HepG2 (cell line): Measurements from ENCODE around the gene UBXN6. TPM values are rescaled to one million over a fixed set of nuclear protein-coding genes. Genes with fewer than 3 reads are reported as not detected.

Source experiments
- AFF4 ChIP-seq: sonication (generic); formaldehyde crosslinking; IDR thresholded peaks from 2 replicates; pipeline ENCODE4 v1.4.0; 2020; ENCODE audit warnings: missing genetic modification reagents
- ATF7 ChIP-seq, 2 experiments: fragments of 450-650 bp in 1 of 2; sonication (generic) in 1 of 2; formaldehyde crosslinking in 1 of 2; IDR thresholded peaks; 2 replicates each; pipeline versions ENCODE4 v1.4.0 to v1.6.1; 2016 to 2020; ENCODE audit warnings: antibody characterized with exemption in 1 of 2, mild to moderate bottlenecking in 1 of 2, missing genetic modification reagents in 1 of 2
- DPF2 ChIP-seq: sonication (generic); formaldehyde crosslinking; IDR thresholded peaks from 2 replicates; pipeline ENCODE4 v1.4.0; 2020; ENCODE audit warnings: mild to moderate bottlenecking, low read depth, missing genetic modification reagents, borderline replicate concordance
- E2F1 ChIP-seq: sonication (generic); formaldehyde crosslinking; IDR thresholded peaks from 2 replicates; pipeline ENCODE4 v1.5.0; 2020; ENCODE audit warnings: missing genetic modification reagents
- GTF3A ChIP-seq: sonication (generic); formaldehyde crosslinking; conservative IDR thresholded peaks from 2 replicates; pipeline ENCODE4 v1.4.0; 2020; ENCODE audit warnings: mild to moderate bottlenecking, missing genetic modification reagents
- ISX ChIP-seq: sonication (generic); formaldehyde crosslinking; conservative IDR thresholded peaks from 2 replicates; pipeline ENCODE4 v1.5.0; 2020; ENCODE audit warnings: missing genetic modification reagents
- JARID2 ChIP-seq: sonication (generic); formaldehyde crosslinking; IDR thresholded peaks from 2 replicates; pipeline ENCODE4 v1.8.1; 2023; ENCODE audit warnings: missing genetic modification reagents, inconsistent platforms; ENCODE audit not compliant: insufficient replicate concordance
- JUN ChIP-seq: sonication (generic); formaldehyde crosslinking; IDR thresholded peaks from 2 replicates; pipeline ENCODE4 v1.4.0; 2020; ENCODE audit warnings: mild to moderate bottlenecking, missing genetic modification reagents
- REXO4 ChIP-seq: sonication (generic); formaldehyde crosslinking; IDR thresholded peaks from 2 replicates; pipeline ENCODE4 v1.8.0; 2022; ENCODE audit warnings: missing genetic modification reagents, mild to moderate bottlenecking, borderline replicate concordance
- RXRA ChIP-seq: sonication (generic); formaldehyde crosslinking; IDR thresholded peaks from 2 replicates; pipeline ENCODE4 v1.5.1; 2020; ENCODE audit warnings: missing genetic modification reagents
- SP2 ChIP-seq: sonication (generic); formaldehyde crosslinking; IDR thresholded peaks from 2 replicates; pipeline ENCODE4 v1.5.1; 2020; ENCODE audit warnings: mild to moderate bottlenecking, missing genetic modification reagents
- SP5 ChIP-seq: IDR thresholded peaks from 2 replicates; pipeline ENCODE4 v1.6.1; 2016; ENCODE audit warnings: low read depth, borderline replicate concordance
- SSRP1 ChIP-seq: IDR thresholded peaks from 2 replicates; pipeline ENCODE4 v1.6.1; 2016; ENCODE audit warnings: control low read depth
- TEAD2 ChIP-seq: sonication (generic); formaldehyde crosslinking; IDR thresholded peaks from 2 replicates; pipeline ENCODE4 v1.9.0; 2021; ENCODE audit warnings: missing genetic modification reagents
- THAP7 ChIP-seq: sonication (generic); formaldehyde crosslinking; IDR thresholded peaks from 2 replicates; pipeline ENCODE4 v1.8.1; 2023; ENCODE audit warnings: mild to moderate bottlenecking, missing genetic modification reagents
- YEATS2 ChIP-seq: sonication (generic); formaldehyde crosslinking; IDR thresholded peaks from 2 replicates; pipeline ENCODE4 v1.4.0; 2020; ENCODE audit warnings: missing genetic modification reagents, borderline replicate concordance
- ZBTB20 ChIP-seq: sonication (generic); formaldehyde crosslinking; IDR thresholded peaks from 2 replicates; pipeline ENCODE4 v1.8.1; 2023; ENCODE audit warnings: missing genetic modification reagents, low read depth, mild to moderate bottlenecking, borderline replicate concordance
- ZNF207 ChIP-seq: fragments of 450-650 bp; IDR thresholded peaks from 2 replicates; pipeline ENCODE4 v1.6.1; 2016; ENCODE audit warnings: antibody characterized with exemption, borderline replicate concordance
- ZNF432 ChIP-seq: sonication (generic); formaldehyde crosslinking; IDR thresholded peaks from 2 replicates; pipeline ENCODE4 v1.5.0; 2020; ENCODE audit warnings: missing genetic modification reagents, mild to moderate bottlenecking, borderline replicate concordance
- ZNF512 ChIP-seq: sonication (generic); formaldehyde crosslinking; IDR thresholded peaks from 2 replicates; pipeline ENCODE4 v1.4.0; 2020; ENCODE audit warnings: mild to moderate bottlenecking, missing genetic modification reagents
- ZNF576 ChIP-seq: sonication (generic); formaldehyde crosslinking; IDR thresholded peaks from 2 replicates; pipeline ENCODE4 v1.4.0; 2020; ENCODE audit warnings: mild to moderate bottlenecking, missing genetic modification reagents
- ZNF615 ChIP-seq: sonication (generic); formaldehyde crosslinking; IDR thresholded peaks from 2 replicates; pipeline ENCODE4 v1.5.0; 2020; ENCODE audit warnings: mild to moderate bottlenecking, missing genetic modification reagents, borderline replicate concordance
- polyA plus RNA-seq, 8 experiments: library from polyadenylated mRNA; depleted of rRNA in 3 of 8; stranded (reverse) in 7 of 8; unstranded in 1 of 8; fragments of >200 nt; fragmentation: Illumina TruSeq in 4 of 8; extraction: Trizol in 4 of 8; gene quantifications; 2 replicates each; pipeline versions ENCODE4 v1.2.1 to v1.2.3, GENCODE V29; 2011 to 2016; ENCODE audit warnings: low read depth in 4 of 8, missing spikeins in 1 of 8, mixed read lengths in 1 of 8; ENCODE audit not compliant: insufficient read depth in 1 of 8
- total RNA-seq, 5 experiments: library from RNA; depleted of rRNA; stranded (reverse); fragments of >200 nt; fragmentation: Illumina TruSeq; extraction: Trizol; gene quantifications; 2 replicates each; pipeline ENCODE4 v1.2.3, GENCODE V29; 2016; ENCODE audit warnings: low read depth in 1 of 5

UBXN6 gene
- total and polyA plus RNA-seq, 2 of the 13 experiments (the other 11 are each of a cell fraction or from before 2014, with no cell fraction given) = 34.9 to 35.5 TPM

- TF ChIP-seq YEATS2 (peak; percentile 94), ZNF512 (CRISPR knock-in tag) (no peak), E2F1 (CRISPR knock-in tag) (0 out of 2 replicates have a peak, but pooled peaks have one; percentile 18), TEAD2 (no peak), ZNF615 (CRISPR knock-in tag) (peak; percentile 28; the same call in 1 of the 2 replicates), RXRA (CRISPR knock-in tag) (peak; percentile 40; the same call in 1 of the 2 replicates), SSRP1 (CRISPR knock-in tag) (peak; percentile 63; the same call in 1 of the 2 replicates), JARID2 (peak; percentile 62), ISX (CRISPR knock-in tag) (no peak), ZBTB20 (CRISPR knock-in tag) (no peak), ZNF576 (CRISPR knock-in tag) (no peak), ATF7 (IDR thresholded peaks at IDR 0.05) (no peak), ATF7 (CRISPR knock-in tag; IDR thresholded peaks at IDR 0.05) (no peak), AFF4 (CRISPR knock-in tag) (no peak), SP5 (CRISPR knock-in tag) (no peak), JUN (CRISPR knock-in tag) (no peak), SP2 (CRISPR knock-in tag) (peak; percentile 75), GTF3A (CRISPR knock-in tag) (no peak), THAP7 (CRISPR knock-in tag) (no peak), DPF2 (CRISPR knock-in tag) (no peak), ZNF432 (no peak), ZNF207 (no peak), REXO4 (no peak)
These were observed 57.3 kb downstream of the UBXN6 start, which contains the start of gene SH3GL1 (continued) for GRCh38 chr19:4400135-4400936.
